GM20431 (cell line): ENCODE data around the gene ECHS1.
"Not testable (repeated sequence)": the region's sequence is repeated elsewhere in the genome, so short reads cannot be mapped to it uniquely, and the experiment has no call there.

Experiments
- in situ Hi-C: fragments of 300-500 bp; cut with MseI, MboI; formaldehyde crosslinking; loops from one replicate; pipeline ENCODE4 v1.15.0; 2020; ENCODE audit warnings: low sequenced_read_pairs; ENCODE audit not compliant: unreplicated experiment

The ECHS1 gene

GRCh38 chr10:133373174-133374090 lies at the start of gene ECHS1:
ECHS1 (minus strand) TSS chr10:133373354; CDS start chr10:133373333, 21 bp downstream.
- in situ Hi-C loops = no loop called here

GRCh38 chr10:133422223-133422806 lies 49.2 kb upstream of the ECHS1 start:
- in situ Hi-C loops = no loop called here

GRCh38 chr10:133421336-133422222 lies 48.4 kb upstream of the ECHS1 start:
- in situ Hi-C loops = no loop called here

GRCh38 chr10:133420579-133420978 lies 47.4 kb upstream of the ECHS1 start:
- in situ Hi-C loops = no loop called here

- in situ Hi-C loops = no loop called here
Measured at GRCh38 chr10:133420028-133420427, 46.9 kb upstream of the ECHS1 start.

GRCh38 chr10:133419211-133419950 lies 46.2 kb upstream of the ECHS1 start:
- in situ Hi-C loops = no loop called here

- in situ Hi-C loops = no loop called here
Measured at GRCh38 chr10:133418289-133418993, 45.3 kb upstream of the ECHS1 start.

GRCh38 chr10:133415752-133416151 lies 42.6 kb upstream of the ECHS1 start:
- in situ Hi-C loops = no loop called here

GRCh38 chr10:133414401-133414800 lies 41.2 kb upstream of the ECHS1 start:
- in situ Hi-C loops = not testable (repeated sequence)

GRCh38 chr10:133412381-133412711 lies 39.2 kb upstream of the ECHS1 start:
- in situ Hi-C loops = no loop called here

- in situ Hi-C loops = no loop called here
Measured at GRCh38 chr10:133411523-133412380, 38.6 kb upstream of the ECHS1 start.

- in situ Hi-C loops = no loop called here
Measured at GRCh38 chr10:133405844-133406527, 32.8 kb upstream of the ECHS1 start.

- in situ Hi-C loops = no loop called here
Measured at GRCh38 chr10:133405272-133405671, 32.1 kb upstream of the ECHS1 start.

- in situ Hi-C loops = no loop called here
Measured at GRCh38 chr10:133403784-133404183, 30.6 kb upstream of the ECHS1 start.

- in situ Hi-C loops = no loop called here
Measured at GRCh38 chr10:133403359-133403758, 30.2 kb upstream of the ECHS1 start.

- in situ Hi-C loops = no loop called here
Measured at GRCh38 chr10:133401981-133402725, 29.0 kb upstream of the ECHS1 start.

- in situ Hi-C loops = no loop called here
Measured at GRCh38 chr10:133401500-133401899, 28.3 kb upstream of the ECHS1 start.
